ENCODE results near the gene MCF2L.

The MCF2L gene

GRCh38 chr13:112973577-112973951 is 4.5 kb downstream of the MCF2L start:
- Histone ChIP-seq H3K27me3 (peaks cover 27% of the 10 kb centered on the region), H3K4me1 (no peaks in the 10 kb centered on the region), H3K4me3 (ENCODE audit: low read depth, low read length) (no peak overlapping the region), H3K9me3 (no peaks in the 10 kb centered on the region), H3K36me3 (no peaks in the 10 kb centered on the region)
- DNase-seq, result no peak
- no peak for TF ChIP-seq CTCF (IDR thresholded peaks at IDR 0.05; ENCODE audit: low read depth, low read length)

GRCh38 chr13:112974125-112974524 is 5.1 kb downstream of the MCF2L start:
- H3K4me3 ChIP-seq (ENCODE audit: low read depth, low read length), result no peak overlapping the region
- H3K9me3 ChIP-seq, result no peaks in the 10 kb centered on the region
- H3K36me3 ChIP-seq, result no peaks in the 10 kb centered on the region
- H3K4me1 ChIP-seq, result no peaks in the 10 kb centered on the region
- peaks cover 23% of the 10 kb centered on the region for H3K27me3 ChIP-seq
- no peak for TF ChIP-seq CTCF (IDR thresholded peaks at IDR 0.05; ENCODE audit: low read depth, low read length)
- no peak for DNase-seq

- Histone ChIP-seq H3K4me3 (ENCODE audit: low read depth, low read length) (no peak overlapping the region), H3K36me3 (no peaks in the 10 kb centered on the region), H3K4me1 (no peaks in the 10 kb centered on the region), H3K27me3 (peaks cover 18% of the 10 kb centered on the region), H3K9me3 (no peaks in the 10 kb centered on the region)
- no peak for DNase-seq
- TF ChIP-seq CTCF (IDR thresholded peaks at IDR 0.05; ENCODE audit: low read depth, low read length), result no peak
These were observed 5.7 kb downstream of the MCF2L start for GRCh38 chr13:112974671-112975070.

GRCh38 chr13:112975401-112975939 is 6.5 kb downstream of the MCF2L start:
- Histone ChIP-seq H3K4me1 (no peaks in the 10 kb centered on the region; the same call in 1 of the 2 replicates), H3K27me3 (peaks cover 10% of the 10 kb centered on the region), H3K4me3 (ENCODE audit: low read depth, low read length) (no peak overlapping the region), H3K9me3 (no peaks in the 10 kb centered on the region), H3K36me3 (no peaks in the 10 kb centered on the region)
- no peak for DNase-seq
- TF ChIP-seq CTCF (IDR thresholded peaks at IDR 0.05; ENCODE audit: low read depth, low read length), result no peak

- no peak for DNase-seq
- Histone ChIP-seq H3K4me1 (no peaks in the 10 kb centered on the region; the same call in 1 of the 2 replicates), H3K4me3 (ENCODE audit: low read depth, low read length) (no peak overlapping the region), H3K27me3 (no peaks in the 10 kb centered on the region), H3K9me3 (no peaks in the 10 kb centered on the region), H3K36me3 (no peaks in the 10 kb centered on the region)
- no peak for TF ChIP-seq CTCF (IDR thresholded peaks at IDR 0.05; ENCODE audit: low read depth, low read length)
These were observed 7.5 kb downstream of the MCF2L start for GRCh38 chr13:112976526-112976925.

GRCh38 chr13:112977091-112977490 is 8.1 kb downstream of the MCF2L start:
- no peak overlapping the region for H3K4me3 ChIP-seq (ENCODE audit: low read depth, low read length)
- H3K27me3 ChIP-seq, result no peaks in the 10 kb centered on the region
- H3K9me3 ChIP-seq, result no peaks in the 10 kb centered on the region
- no peak for DNase-seq
- no peak for TF ChIP-seq CTCF (IDR thresholded peaks at IDR 0.05; ENCODE audit: low read depth, low read length)
- H3K4me1 ChIP-seq, result no peaks in the 10 kb centered on the region; the same call in 1 of the 2 replicates
- no peaks in the 10 kb centered on the region for H3K36me3 ChIP-seq
